ENCODE data around the gene SHROOM4. TPM values are rescaled to one million over a fixed set of nuclear protein-coding genes. Genes with fewer than 3 reads are reported as not detected.
A peak's percentile ranks its signal among the peaks of the same experiment; 100 is the strongest.

Gene SHROOM4
- total RNA-seq, 1 donor from 2014 or later: 43.5 TPM

DNA sequence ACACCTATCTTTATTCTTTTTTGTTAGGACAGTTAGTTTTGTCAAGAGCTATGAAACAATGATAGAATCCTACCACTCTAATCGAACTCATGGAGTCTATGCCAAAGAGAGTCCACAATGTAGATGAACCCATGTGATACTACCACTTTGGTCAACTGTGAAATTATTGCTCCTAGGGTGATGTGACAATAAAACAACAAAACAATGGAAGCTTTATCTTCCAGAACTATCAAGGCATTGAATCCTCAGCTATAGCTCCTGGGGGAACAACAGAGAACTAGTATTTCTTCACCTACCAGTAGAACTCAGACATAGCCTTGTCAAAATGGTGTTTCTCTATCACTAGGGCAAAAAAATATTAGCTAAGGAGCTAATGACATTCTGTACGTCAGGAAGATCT, 62.9 kb downstream of the SHROOM4 start:
- intact Hi-C loops (cut with DNase I): no loop called here
- TF ChIP-seq, protein P1, sequence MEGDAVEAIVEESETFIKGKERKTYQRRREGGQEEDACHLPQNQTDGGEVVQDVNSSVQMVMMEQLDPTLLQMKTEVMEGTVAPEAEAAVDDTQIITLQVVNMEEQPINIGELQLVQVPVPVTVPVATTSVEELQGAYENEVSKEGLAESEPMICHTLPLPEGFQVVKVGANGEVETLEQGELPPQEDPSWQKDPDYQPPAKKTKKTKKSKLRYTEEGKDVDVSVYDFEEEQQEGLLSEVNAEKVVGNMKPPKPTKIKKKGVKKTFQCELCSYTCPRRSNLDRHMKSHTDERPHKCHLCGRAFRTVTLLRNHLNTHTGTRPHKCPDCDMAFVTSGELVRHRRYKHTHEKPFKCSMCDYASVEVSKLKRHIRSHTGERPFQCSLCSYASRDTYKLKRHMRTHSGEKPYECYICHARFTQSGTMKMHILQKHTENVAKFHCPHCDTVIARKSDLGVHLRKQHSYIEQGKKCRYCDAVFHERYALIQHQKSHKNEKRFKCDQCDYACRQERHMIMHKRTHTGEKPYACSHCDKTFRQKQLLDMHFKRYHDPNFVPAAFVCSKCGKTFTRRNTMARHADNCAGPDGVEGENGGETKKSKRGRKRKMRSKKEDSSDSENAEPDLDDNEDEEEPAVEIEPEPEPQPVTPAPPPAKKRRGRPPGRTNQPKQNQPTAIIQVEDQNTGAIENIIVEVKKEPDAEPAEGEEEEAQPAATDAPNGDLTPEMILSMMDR (IDR thresholded peaks at IDR 0.05): no peak
- no peak for DNase-seq

DNA sequence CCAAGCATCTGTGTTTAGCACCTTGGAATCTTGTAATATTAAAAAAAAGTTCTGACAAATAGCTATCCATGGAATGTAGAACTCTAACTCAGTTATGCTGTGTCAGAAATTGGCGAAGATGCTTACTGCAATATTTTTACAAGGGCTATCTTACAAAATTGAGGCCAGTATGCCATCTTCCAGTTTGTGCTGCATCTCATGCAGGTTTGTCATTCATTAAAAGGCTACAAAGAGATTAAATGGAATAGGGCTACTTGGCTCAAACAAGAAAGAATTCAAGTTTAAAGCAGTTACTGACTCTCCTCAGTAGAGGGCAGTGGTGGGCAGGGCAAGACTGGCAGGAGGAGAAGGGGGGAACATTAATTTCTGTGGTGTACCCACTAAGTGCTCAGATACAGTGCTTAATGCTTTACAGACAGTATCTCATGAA, 66.5 kb downstream of the SHROOM4 start:
- Histone ChIP-seq H3K4me3 (no peak overlapping the region), H3K36me3 (no peaks in the 10 kb centered on the region), H3K4me1 (no peaks in the 10 kb centered on the region), H3K9me3 (no peaks in the 10 kb centered on the region), H3K27ac (no peak overlapping the region), H3K27me3 (no peaks in the 10 kb centered on the region)
- DNase-seq (no peak), ATAC-seq (peak; percentile 81)
- TF ChIP-seq, protein P1 (IDR thresholded peaks at IDR 0.05): peak; percentile 59
- intact Hi-C loops (cut with DNase I): no loop called here

More for the DNA sequence above, 62.9 kb downstream of the SHROOM4 start:
- Histone ChIP-seq H3K9me3 (no peaks in the 10 kb centered on the region), H3K4me3 (no peak overlapping the region), H3K27me3 (no peaks in the 10 kb centered on the region), H3K27ac (no peak overlapping the region), H3K36me3 (no peaks in the 10 kb centered on the region), H3K4me1 (no peaks in the 10 kb centered on the region)
- ATAC-seq: no peak

DNA sequence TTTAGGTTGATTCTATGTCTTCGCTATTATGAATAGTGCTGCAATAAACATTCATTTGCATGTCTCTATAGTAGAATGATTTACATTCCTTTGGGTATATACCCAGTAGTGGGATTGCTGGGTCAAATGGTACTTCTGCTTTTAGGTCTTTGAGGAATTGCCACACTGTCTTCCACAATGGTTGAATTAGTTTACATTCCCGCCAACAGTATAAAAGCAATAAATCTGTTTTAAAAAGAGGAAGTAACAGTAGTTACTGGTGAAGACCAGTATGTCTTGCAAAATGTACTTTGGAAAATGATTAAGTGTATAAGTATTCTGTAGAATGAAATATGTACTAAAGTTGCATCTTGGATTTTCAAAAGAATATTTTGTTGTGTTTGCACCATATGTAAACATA, 77.3 kb downstream of the SHROOM4 start:
- TF ChIP-seq, protein P1 (IDR thresholded peaks at IDR 0.05): no peak
- Histone ChIP-seq H3K36me3 (no peaks in the 10 kb centered on the region), H3K27ac (no peak overlapping the region), H3K4me1 (no peaks in the 10 kb centered on the region), H3K4me3 (no peak overlapping the region), H3K27me3 (no peaks in the 10 kb centered on the region), H3K9me3 (no peaks in the 10 kb centered on the region)
- intact Hi-C loops (cut with DNase I): no loop called here
- ATAC-seq (no peak), DNase-seq (no peak)

DNA sequence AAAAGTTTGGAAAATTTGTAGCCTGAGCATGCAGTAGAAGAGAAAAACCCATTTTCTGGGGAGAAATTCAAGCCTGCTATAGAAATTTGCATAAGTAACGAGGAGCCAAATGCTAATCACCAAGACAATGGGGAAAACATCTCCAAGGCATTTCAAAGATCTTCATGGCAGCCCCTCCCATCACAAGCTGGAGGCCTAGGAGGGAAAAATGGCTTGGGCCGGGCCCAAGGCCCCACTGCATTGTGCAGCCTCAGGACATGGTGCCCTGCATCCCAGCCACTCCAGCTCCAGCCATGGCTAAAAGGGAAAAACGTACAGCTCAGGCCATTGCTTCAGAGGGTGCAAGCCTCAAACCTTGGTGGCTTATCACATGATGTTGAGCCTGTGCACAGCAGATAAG, 87.7 kb downstream of the SHROOM4 start:
- no peak overlapping the region for H3K27ac ChIP-seq
- intact Hi-C loops (cut with DNase I): no loop called here

DNA sequence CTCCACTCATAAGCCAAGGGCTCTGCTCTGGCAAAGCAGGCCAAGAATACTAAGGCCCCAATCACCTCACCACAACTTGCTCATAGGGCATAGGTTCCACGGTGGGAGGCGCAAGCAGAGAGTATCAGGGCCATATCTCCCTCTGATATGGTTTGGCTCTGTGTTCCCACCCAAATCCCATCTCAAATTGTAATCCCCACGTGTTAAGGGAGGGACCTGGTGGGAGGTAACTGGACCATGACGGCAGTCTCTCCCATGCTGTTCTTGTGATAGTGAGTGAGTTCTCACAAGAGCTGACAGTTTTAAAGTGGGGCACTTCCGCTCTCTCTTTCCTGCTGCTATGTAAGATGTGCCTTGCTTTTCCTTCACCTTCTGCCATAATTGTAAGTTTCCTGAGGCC, 88.7 kb downstream of the SHROOM4 start:
- Histone ChIP-seq H3K27ac (no peak overlapping the region), H3K36me3 (no peaks in the 10 kb centered on the region), H3K27me3 (no peaks in the 10 kb centered on the region), H3K9me3 (no peaks in the 10 kb centered on the region), H3K4me1 (no peaks in the 10 kb centered on the region), H3K4me3 (no peak overlapping the region)
- no peak for ATAC-seq
- no peak for DNase-seq
- TF ChIP-seq, protein P1 (IDR thresholded peaks at IDR 0.05): no peak
- intact Hi-C loops (cut with DNase I): no loop called here

More for the DNA sequence above, 87.7 kb downstream of the SHROOM4 start:
- Histone ChIP-seq H3K9me3 (no peaks in the 10 kb centered on the region), H3K36me3 (no peaks in the 10 kb centered on the region), H3K27me3 (no peaks in the 10 kb centered on the region), H3K4me1 (no peaks in the 10 kb centered on the region), H3K4me3 (no peak overlapping the region)
- TF ChIP-seq, protein P1 (IDR thresholded peaks at IDR 0.05): no peak
- ATAC-seq: no peak
- DNase-seq: no peak

DNA sequence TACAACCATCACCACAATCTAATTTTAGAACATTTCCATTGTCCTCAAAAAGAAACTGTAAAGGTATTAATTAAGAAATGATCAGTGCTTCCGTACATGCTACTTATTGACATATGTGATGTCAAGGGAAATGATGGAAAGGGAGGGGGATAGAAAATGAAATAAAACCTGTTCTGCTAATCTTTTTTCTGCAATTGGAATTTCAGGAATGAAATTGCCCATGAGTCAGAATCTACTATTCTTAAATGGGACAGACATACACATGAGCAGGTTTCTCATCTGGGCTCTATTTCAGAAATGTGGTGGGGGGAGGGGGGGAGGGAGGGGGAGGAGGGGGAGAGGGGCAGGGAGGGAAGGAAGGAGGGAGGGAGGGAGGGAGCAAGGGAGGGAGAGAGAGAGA, 91.0 kb downstream of the SHROOM4 start:
- DNase-seq (no peak), ATAC-seq (no peak)
- no peaks in the 10 kb centered on the region for H3K9me3 ChIP-seq
- H3K36me3 ChIP-seq: no peaks in the 10 kb centered on the region
- no peaks in the 10 kb centered on the region for H3K27me3 ChIP-seq
- no peak overlapping the region for H3K4me3 ChIP-seq
- TF ChIP-seq, protein P1 (IDR thresholded peaks at IDR 0.05): no peak
- intact Hi-C loops (cut with DNase I): no loop called here
- no peaks in the 10 kb centered on the region for H3K4me1 ChIP-seq
- no peak overlapping the region for H3K27ac ChIP-seq

Data from upper lobe of right lung (tissue), 1 donor.